ENCODE measurements around the gene FAR2. TPM values are rescaled to one million over a fixed set of nuclear protein-coding genes. Genes with fewer than 3 reads are reported as not detected.

The FAR2 gene
- total RNA-seq, 1 experiment from 2014 or later: 6.6 TPM

GRCh38 chr12:29152223-29152868 is 3.3 kb downstream of the FAR2 start:
- Mint-ChIP-seq H3K9me3 (ENCODE audit: unreplicated experiment) (no peaks in the 10 kb centered on the region), H3K4me3 (ENCODE audit: unreplicated experiment) (no peak overlapping the region), H3K27ac (ENCODE audit: unreplicated experiment) (no peak overlapping the region), H3K27me3 (ENCODE audit: insufficient read depth, unreplicated experiment) (peaks cover 9% of the 10 kb centered on the region), H3K36me3 (ENCODE audit: insufficient read depth, unreplicated experiment) (peaks cover 8% of the 10 kb centered on the region), H3K4me1 (ENCODE audit: low read depth, unreplicated experiment) (peaks cover 16% of the 10 kb centered on the region)
- no peak for TF ChIP-seq CTCF (IDR thresholded peaks at IDR 0.05; ENCODE audit: insufficient read depth in 1 of 2, low read depth in 1 of 2, low read length in 1 of 2, severe bottlenecking in 1 of 2, unreplicated experiment in 1 of 2)
- no peaks in the 10 kb centered on the region; the same call in 1 of the 2 replicates for H3K27me3 ChIP-seq (replicated peaks; ENCODE audit: control insufficient read depth, insufficient read depth, low read length)
- BruUV-seq (replicated peaks): no TSS peak
- intact Hi-C loops (cut with micrococcal nuclease; ENCODE audit: unreplicated experiment): no loop called here
- H3K9me3 ChIP-seq: no peaks in the 10 kb centered on the region
- no peaks in the 10 kb centered on the region; the same call in 1 of the 2 replicates for H3K4me1 ChIP-seq
- DNase-seq: no peak
- ChIA-PET POLR2A (no interaction called here), CTCF (no interaction called here)
- H3K36me3 ChIP-seq (ENCODE audit: control insufficient read depth, insufficient read depth, low read length): no peaks in the 10 kb centered on the region
- H3K4me3 ChIP-seq (ENCODE audit: low read depth, low read length): no peak overlapping the region

GRCh38 chr12:29152981-29153630 is 4.0 kb downstream of the FAR2 start:
- no peaks in the 10 kb centered on the region for H3K9me3 ChIP-seq
- Mint-ChIP-seq H3K4me1 (ENCODE audit: low read depth, unreplicated experiment) (peaks cover 10% of the 10 kb centered on the region), H3K36me3 (ENCODE audit: insufficient read depth, unreplicated experiment) (peaks cover 8% of the 10 kb centered on the region), H3K4me3 (ENCODE audit: unreplicated experiment) (no peak overlapping the region), H3K9me3 (ENCODE audit: unreplicated experiment) (no peaks in the 10 kb centered on the region), H3K27me3 (ENCODE audit: insufficient read depth, unreplicated experiment) (peaks cover 9% of the 10 kb centered on the region), H3K27ac (ENCODE audit: unreplicated experiment) (no peak overlapping the region)
- ChIA-PET POLR2A (no interaction called here), CTCF (no interaction called here)
- no peak overlapping the region for H3K4me3 ChIP-seq (ENCODE audit: low read depth, low read length)
- no peaks in the 10 kb centered on the region; the same call in 1 of the 2 replicates for H3K4me1 ChIP-seq
- intact Hi-C loops (cut with micrococcal nuclease; ENCODE audit: unreplicated experiment): no loop called here
- BruUV-seq (replicated peaks): no TSS peak
- DNase-seq: no peak
- no peaks in the 10 kb centered on the region; the same call in 1 of the 2 replicates for H3K27me3 ChIP-seq (replicated peaks; ENCODE audit: control insufficient read depth, insufficient read depth, low read length)
- no peak for TF ChIP-seq CTCF (IDR thresholded peaks at IDR 0.05; ENCODE audit: insufficient read depth in 1 of 2, low read depth in 1 of 2, low read length in 1 of 2, severe bottlenecking in 1 of 2, unreplicated experiment in 1 of 2)
- H3K36me3 ChIP-seq (ENCODE audit: control insufficient read depth, insufficient read depth, low read length): no peaks in the 10 kb centered on the region

GRCh38 chr12:29155079-29155478 is 6.0 kb downstream of the FAR2 start:
- H3K4me3 Mint-ChIP-seq (ENCODE audit: unreplicated experiment): no peak overlapping the region
- H3K27ac Mint-ChIP-seq (ENCODE audit: unreplicated experiment): no peak overlapping the region
- no peak for TF ChIP-seq CTCF (IDR thresholded peaks at IDR 0.05; ENCODE audit: insufficient read depth in 1 of 2, low read depth in 1 of 2, low read length in 1 of 2, severe bottlenecking in 1 of 2, unreplicated experiment in 1 of 2)
- H3K4me1 ChIP-seq: no peaks in the 10 kb centered on the region; the same call in 1 of the 2 replicates
- intact Hi-C loops (cut with micrococcal nuclease; ENCODE audit: unreplicated experiment): no loop called here
- H3K27me3 Mint-ChIP-seq (ENCODE audit: insufficient read depth, unreplicated experiment): peaks cover 4% of the 10 kb centered on the region
- H3K4me3 ChIP-seq (ENCODE audit: low read depth, low read length): no peak overlapping the region
- DNase-seq: no peak
- H3K36me3 Mint-ChIP-seq (ENCODE audit: insufficient read depth, unreplicated experiment): no peaks in the 10 kb centered on the region
- no peaks in the 10 kb centered on the region for H3K36me3 ChIP-seq (ENCODE audit: control insufficient read depth, insufficient read depth, low read length)
- no peaks in the 10 kb centered on the region; the same call in 1 of the 2 replicates for H3K27me3 ChIP-seq (replicated peaks; ENCODE audit: control insufficient read depth, insufficient read depth, low read length)
- no peaks in the 10 kb centered on the region for H3K9me3 Mint-ChIP-seq (ENCODE audit: unreplicated experiment)
- BruUV-seq (replicated peaks): no TSS peak
- no peaks in the 10 kb centered on the region for H3K4me1 Mint-ChIP-seq (ENCODE audit: low read depth, unreplicated experiment)
- POLR2A ChIA-PET: no interaction called here
- no peaks in the 10 kb centered on the region for H3K9me3 ChIP-seq
- CTCF ChIA-PET: no interaction called here
